RCC 7860 (cell line): Measurements from ENCODE around the gene LGALS9B.
"Not testable (repeated sequence)": the region's sequence is repeated elsewhere in the genome, so short reads cannot be mapped to it uniquely, and the experiment has no call there.

Experiments used
- DNase-seq: peaks from one replicate; pipeline ENCODE4 v3.0.0-alpha.2; 2015; ENCODE audit warnings: low spot score
- FAIRE-seq: peaks from 2 replicates; lab custom pipeline; 2012; peaks lifted over from hg19 to GRCh38; lab: Jason Lieb, UNC

Gene LGALS9B

DNA sequence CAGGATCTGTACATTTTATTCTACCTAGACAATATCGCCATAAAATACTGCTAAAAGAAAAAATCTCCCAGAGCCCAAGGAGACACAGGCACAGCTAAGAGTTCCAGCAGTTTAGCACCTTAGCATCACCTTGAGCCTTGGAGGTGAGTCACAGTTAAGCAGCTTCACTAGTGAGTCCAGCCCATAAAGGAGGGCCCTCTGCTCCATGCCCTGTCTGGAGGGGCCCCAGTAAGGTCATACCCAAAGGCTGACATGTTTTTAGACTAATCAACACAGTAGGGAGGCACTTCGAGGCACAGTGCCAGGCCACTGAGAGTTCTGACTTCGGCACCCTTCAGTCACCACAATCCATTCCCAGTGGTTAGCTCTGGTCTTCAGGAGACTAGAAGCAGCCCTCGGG, 2.6 kb upstream of the LGALS9B start:
- DNase-seq, FAIRE-seq: not testable (repeated sequence)

GRCh38 chr17:20469107-20469506, 1.8 kb upstream of the LGALS9B start:
- not testable (repeated sequence) for DNase-seq, FAIRE-seq

- not testable (repeated sequence) for FAIRE-seq
- DNase-seq: peak; percentile 14
Observed at GRCh38 chr17:20466999-20467398, 340 bp downstream of the LGALS9B start.

DNA sequence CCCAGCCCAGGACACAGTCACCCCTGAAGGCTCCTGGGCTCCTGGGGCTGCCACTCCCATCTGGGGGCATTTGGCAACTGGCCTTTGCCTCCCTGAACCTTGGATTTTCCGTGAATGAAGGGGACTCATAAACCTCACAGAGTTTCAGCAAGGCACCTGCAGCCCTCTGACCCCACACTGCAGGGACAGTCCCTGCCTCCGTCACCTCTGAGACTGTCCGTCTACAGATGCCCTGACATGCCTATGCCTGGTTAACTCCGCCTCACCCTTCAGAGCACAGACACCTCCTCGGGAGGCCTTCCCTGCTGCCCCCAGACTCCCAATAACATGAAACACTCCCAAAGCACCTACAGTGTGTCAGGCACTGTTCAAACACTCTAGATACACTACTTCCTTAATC, 786 bp downstream of the LGALS9B start:
- not testable (repeated sequence) for FAIRE-seq, DNase-seq

DNA sequence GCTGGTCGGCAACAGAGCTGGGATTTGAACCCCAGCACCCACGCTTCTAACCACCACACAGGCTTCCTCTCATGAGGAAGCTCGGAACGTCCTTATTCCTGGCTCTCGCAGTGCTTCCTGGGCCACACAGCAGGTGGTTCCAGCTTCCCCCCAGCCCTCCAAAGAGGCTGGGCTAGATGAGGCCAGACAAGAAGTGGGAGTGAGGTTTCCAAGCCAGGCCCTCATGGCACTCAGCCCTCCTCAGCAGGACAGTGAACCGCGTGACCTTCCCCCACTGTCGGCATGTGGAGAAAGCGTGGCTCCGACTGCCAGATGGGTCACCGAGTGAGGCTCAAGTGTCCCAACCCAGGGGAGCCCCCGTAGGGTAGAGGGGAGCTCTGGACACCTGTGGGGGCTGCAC, 1.8 kb downstream of the LGALS9B start:
- FAIRE-seq, DNase-seq: not testable (repeated sequence)

- not testable (repeated sequence) for FAIRE-seq, DNase-seq
Observed at GRCh38 chr17:20464854-20465414, 2.4 kb downstream of the LGALS9B start.

DNA sequence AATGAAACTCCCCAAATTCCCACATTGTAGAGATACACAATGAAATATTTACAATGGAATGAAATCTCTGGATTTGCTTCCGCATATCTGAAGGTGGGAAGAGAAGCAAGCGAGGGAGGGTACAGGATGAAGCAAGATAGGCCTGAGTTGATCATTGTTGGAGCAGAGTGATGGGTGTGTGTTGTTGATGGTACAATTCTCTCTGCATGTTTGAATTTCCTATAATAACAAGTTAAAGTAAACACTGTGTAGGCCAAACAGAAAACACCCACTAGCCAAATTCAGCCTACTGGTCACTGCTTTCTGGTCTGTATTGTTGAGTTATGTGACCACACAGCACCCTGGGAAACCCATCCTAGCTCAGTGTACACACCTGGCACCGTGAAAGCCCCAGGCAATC, 5.2 kb downstream of the LGALS9B start:
- FAIRE-seq, DNase-seq: not testable (repeated sequence)

DNA sequence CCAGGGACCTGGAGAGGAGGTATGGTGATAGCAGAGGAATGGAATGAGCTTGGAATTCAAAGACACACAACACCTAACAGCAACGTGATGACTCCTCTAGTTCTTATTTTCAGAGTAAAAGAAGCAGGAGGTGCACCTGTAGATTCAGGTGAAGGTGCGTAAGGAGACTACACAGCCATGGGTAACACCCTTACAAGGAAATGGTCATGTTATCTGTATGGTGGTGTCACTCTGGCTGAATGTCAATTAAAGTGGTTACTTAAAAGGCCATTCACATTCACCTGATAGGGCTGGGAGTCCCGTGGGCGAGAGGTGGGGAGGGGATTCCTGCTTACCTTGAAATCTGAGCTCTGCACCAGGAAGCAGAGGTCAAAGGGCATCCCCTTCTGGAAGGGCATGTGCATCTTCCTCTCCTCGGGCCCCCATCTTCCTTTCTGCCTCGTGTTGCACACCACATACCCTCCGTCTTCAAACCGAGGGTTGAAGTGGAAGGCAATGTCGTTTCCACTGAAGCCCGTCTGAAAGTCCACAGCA, 9.4 kb downstream of the LGALS9B start:
- not testable (repeated sequence) for FAIRE-seq, DNase-seq

DNA sequence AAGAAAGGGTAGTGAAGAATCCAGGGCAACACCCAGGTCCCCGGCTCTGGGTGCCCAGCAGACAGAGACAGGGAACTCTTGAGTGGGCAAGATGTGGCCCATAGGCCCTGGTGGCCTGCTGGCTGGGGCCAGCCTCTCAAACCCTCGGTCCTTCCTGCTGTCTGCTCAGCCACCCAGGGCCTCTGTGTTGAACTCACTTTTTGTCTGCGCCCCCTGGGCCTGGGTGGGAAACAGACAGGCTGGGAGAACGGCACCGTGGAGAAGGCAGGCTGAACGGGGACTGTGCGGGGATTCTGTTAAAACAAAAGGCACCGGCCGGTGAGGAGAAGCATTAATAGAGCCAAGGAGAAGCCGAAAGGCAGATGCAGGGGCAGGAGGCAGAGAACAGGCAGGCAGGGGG, 12.2 kb downstream of the LGALS9B start:
- FAIRE-seq, DNase-seq: not testable (repeated sequence)

DNA sequence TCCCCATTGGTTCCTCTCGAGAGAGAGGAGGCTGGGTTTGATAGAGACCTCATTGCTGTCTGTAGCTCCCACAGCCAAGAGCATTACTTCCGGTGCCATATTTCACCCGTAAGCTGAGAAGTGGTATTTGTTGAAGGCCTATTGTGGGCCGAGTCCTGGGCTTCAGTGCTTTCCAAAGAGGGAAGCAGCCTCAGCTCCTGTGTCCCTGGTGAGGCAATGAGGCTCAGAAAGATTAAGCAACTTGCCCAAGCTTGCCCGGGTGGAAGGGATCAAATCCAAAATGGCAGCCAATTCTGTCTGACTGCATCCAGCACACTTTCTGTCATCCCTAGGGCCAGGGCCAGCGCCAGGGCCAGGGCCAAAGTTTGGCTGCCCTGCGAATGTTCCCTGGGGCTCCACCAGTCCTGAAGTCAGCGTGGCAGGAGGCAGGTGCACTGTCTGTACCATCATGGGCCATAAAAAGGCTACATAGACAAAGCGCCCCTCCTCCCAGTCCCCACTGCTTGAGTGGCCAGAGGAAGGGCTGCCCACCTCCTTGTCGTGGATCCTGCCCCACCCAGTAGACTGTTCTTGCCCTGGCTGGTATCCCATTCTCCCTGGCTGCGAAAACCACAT, 13.4 kb downstream of the LGALS9B start:
- FAIRE-seq, DNase-seq: not testable (repeated sequence)

DNA sequence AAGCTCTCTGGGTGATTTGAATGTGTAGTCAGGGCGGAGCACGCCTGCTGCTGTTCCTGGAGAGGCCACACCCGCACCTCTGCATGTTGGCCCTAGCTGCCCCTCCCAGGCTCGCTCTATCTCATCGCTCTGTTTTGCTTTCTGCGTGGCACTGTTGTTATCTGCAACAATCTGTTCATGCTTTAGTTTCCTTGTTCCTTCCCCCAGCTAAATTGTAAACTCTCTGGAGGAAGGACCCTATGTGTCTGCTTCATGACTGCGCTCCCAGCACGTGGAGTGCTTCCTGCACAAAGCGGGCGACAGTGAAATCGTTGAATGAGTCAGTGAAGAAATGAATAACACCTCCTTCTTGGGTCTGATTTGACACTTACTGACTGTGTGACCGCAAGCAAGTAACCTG, 16.5 kb downstream of the LGALS9B start:
- FAIRE-seq, DNase-seq: not testable (repeated sequence)

DNA sequence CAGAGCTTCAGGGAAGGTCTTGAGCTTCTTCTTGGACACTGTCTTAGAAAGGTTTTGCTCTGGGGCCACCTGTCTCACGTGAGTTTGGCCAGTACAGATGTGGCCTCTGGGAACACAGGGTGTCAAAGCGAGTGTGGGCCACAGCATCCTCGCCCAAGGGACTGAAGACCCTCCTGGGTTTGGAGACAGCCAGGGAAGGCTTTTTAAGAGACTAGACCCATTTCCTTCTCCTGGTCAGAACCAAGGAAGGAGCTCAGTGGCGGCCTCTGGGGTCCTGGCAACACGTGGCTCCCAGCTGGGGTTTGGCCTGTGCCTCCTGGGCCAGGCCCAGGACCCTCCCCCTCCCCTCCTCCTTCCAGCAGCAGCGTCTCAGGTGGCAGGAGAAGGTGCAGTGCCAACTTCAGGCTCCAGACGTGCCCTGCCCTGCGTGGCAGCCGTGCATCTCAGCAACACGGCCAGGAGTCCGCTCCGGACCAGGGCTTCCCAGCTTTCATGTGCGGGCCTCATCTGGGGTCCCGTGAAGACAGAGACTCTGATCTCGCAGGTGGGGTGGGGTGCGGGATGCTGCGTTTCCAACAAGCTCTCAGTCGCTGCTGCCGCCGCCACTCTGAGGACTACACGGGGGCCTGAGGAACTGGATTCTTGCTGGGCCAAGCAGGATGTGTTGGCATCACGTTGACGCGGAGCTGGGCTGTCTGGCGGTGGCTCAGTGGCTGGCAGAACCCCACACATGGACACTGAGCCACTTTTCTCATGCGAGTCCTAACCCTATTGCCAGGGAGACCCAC, 19.6 kb downstream of the LGALS9B start:
- not testable (repeated sequence) for FAIRE-seq, DNase-seq

DNA sequence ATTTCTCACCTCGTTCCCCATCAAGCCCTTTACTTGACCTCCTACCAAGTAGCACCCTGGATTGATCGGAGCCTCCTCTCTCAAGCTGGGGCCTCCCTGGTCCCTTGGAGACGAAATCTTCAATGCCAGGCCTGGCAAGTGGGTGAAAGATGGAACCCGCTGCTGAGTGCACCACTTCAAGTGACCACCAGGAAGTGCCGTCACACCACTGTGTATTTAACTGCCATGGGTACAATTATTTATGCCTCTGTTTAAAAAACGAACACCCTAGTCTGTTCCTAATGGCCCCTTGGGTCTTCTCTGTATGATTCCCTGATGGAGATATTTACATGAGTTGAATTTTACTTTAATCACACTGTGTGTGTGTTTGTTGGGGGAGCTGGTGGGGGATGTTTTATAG, 20.4 kb downstream of the LGALS9B start:
- FAIRE-seq, DNase-seq: not testable (repeated sequence)

- not testable (repeated sequence) for FAIRE-seq, DNase-seq
Observed at GRCh38 chr17:20444581-20445236, 22.6 kb downstream of the LGALS9B start.

DNA sequence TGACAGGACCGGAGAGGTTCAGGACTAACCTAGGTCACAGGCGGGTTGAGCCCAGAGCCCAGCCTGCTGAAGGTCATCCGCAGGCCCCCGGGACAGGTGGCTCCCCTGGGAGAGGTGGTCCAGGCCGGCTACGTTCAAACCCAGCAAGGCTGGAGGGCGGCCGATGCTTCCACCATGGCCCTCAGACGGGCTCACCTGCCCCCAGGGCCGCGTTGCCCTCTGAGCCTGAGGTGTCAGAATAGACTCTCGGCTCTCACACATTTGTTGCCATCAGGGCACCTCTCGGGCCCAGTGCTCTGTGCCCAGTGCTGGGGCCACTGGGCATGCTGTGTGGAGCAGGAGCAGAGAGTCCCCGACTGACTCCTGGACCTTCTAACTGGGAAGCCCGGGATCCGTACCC, 23.2 kb downstream of the LGALS9B start:
- DNase-seq, FAIRE-seq: not testable (repeated sequence)

DNA sequence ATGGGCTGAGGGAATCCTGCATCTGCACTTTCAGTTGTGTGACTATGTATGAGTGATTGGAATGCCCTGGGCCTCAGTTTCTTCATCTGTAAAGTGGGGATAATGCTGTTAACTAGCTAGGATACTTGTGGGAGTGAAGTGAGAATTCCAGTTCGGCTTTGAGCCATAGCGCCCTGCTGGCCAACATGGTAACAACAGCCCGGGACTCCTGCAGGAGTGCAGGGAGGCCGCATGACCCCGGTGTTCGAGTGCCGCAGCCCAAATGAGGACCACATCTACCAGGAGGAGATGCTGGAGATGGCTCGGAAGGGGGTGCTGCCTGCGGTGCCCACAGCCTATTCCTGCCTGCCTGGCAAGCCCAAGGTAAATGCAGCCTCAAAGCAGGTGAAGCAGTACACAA, 23.7 kb downstream of the LGALS9B start:
- not testable (repeated sequence) for FAIRE-seq, DNase-seq

DNA sequence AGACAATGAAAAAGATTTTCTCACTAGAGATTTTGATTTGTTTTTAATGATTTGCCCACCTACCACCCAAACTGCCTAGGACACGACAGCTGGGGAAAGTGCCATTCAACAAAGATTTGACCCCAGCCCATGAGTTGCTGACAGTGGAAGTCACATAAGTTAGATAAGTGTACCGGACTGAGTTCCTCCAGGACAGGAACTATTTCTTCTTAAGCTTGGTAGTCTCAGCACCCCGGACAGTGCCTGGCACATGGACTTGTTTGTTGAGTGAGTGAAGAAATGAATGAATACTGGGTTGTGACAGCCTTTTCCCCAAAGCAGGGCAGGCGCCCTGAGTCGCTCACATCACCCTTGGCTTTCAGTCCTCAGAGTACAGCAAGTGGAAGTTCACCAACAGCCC, 26.7 kb downstream of the LGALS9B start:
- DNase-seq: not testable (repeated sequence)

DNA sequence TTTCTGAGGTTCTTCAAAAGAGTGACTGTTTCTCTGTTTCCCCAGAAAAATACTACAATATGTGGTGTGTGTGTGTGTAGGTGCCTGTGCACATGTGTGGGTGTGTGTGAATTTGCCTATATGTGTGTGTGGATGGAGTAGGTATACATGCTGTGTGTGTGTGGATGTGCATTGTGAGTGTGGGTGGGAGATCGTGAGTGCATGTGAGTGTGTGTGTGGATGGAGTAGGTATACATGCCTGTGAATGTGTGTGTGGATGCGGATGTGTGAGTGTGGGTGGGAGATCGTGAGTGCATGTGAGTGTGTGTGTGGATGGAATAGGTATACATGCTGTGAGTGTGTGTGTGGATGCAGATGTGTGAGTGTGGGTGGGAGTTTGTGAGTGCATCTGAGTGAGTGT, 32.2 kb downstream of the LGALS9B start:
- not testable (repeated sequence) for DNase-seq, FAIRE-seq

More for the DNA sequence above, 26.7 kb downstream of the LGALS9B start:
- FAIRE-seq: not testable (repeated sequence)

- FAIRE-seq, DNase-seq: not testable (repeated sequence)
Observed at GRCh38 chr17:20433382-20433781, 34.0 kb downstream of the LGALS9B start.

DNA sequence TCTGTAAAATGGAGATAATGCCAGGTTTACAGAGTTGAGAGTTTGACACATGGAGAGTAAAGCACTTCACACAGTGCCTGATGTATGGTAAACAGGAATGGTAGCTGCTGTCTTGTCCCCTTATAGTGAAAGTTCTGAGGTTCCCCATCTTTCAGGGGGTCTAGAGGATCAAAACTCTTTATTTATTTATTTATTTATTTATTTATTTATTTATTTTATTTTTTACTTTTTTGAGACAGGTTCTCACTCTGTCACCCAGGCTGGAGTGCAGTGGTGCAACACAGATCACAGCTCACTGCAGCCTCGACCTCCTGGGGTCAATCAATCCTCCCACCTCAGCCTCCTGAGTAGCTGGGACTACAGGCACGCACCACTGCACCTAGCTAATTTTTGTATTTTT, 40.1 kb downstream of the LGALS9B start:
- not testable (repeated sequence) for FAIRE-seq, DNase-seq

GRCh38 chr17:20422826-20423225, 44.5 kb downstream of the LGALS9B start:
- not testable (repeated sequence) for FAIRE-seq

More at GRCh38 chr17:20422826-20423225, 44.5 kb downstream of the LGALS9B start:
- DNase-seq: not testable (repeated sequence)
